Liver (tissue), 9 donors: Measurements from ENCODE around the gene UCP2. TPM values are rescaled to one million over a fixed set of nuclear protein-coding genes. Genes with fewer than 3 reads are reported as not detected.
A peak's percentile ranks its signal among the peaks of the same experiment; 100 is the strongest.

ENCODE experiments used
- DNase-seq: peaks from one replicate; pipeline ENCODE4 v3.0.0-alpha.2; 2017; ENCODE audit warnings: low spot score
- H3K27ac ChIP-seq, 2 donors: one replicate each; pipeline ENCODE4 v1.7.0; 2013; ENCODE audit warnings: inconsistent platforms in 2 of 2, low read length in 2 of 2, control low read depth in 1 of 2, low read depth in 1 of 2, mild to moderate bottlenecking in 1 of 2
- H3K27me3 ChIP-seq, 4 donors: one replicate each; pipeline versions ENCODE4 v1.6.1 to v1.7.0; 2013; ENCODE audit warnings: low read length in 3 of 4, inconsistent platforms in 1 of 4, mild to moderate bottlenecking in 1 of 4, moderate library complexity in 1 of 4; ENCODE audit not compliant: control insufficient read depth in 4 of 4, insufficient read depth in 4 of 4
- H3K36me3 ChIP-seq, 4 donors: one replicate each; pipeline versions ENCODE4 v1.6.1 to v1.7.0; 2013; ENCODE audit warnings: low read length in 3 of 4, mild to moderate bottlenecking in 3 of 4, low read depth in 1 of 4, moderate library complexity in 1 of 4; ENCODE audit not compliant: control insufficient read depth in 4 of 4, insufficient read depth in 3 of 4
- H3K4me1 ChIP-seq, 4 donors: one replicate each; pipeline versions ENCODE4 v1.6.1 to v1.7.0; 2013; ENCODE audit warnings: low read length in 3 of 4, mild to moderate bottlenecking in 3 of 4, moderate library complexity in 1 of 4; ENCODE audit not compliant: control insufficient read depth in 4 of 4, insufficient read depth in 4 of 4
- H3K4me3 ChIP-seq, 3 donors: one replicate each; pipeline versions ENCODE4 v1.6.1 to v1.7.0; 2013; ENCODE audit warnings: low read length in 3 of 3, control low read depth in 1 of 3, low read depth in 1 of 3, mild to moderate bottlenecking in 1 of 3
- H3K9ac ChIP-seq, 2 donors: one replicate each; pipeline ENCODE4 v1.7.0; 2013; ENCODE audit warnings: low read length in 2 of 2, mild to moderate bottlenecking in 2 of 2, moderate library complexity in 2 of 2, control low read depth in 1 of 2, low read depth in 1 of 2
- H3K9me3 ChIP-seq, 4 donors: one replicate each; pipeline versions ENCODE4 v1.6.1 to v1.7.0; 2013; ENCODE audit warnings: low read length in 3 of 4; ENCODE audit not compliant: control insufficient read depth in 4 of 4
- CTCF ChIP-seq: fragments of 150-350 bp; IDR thresholded peaks from 2 replicates; pipeline ENCODE4 v1.5.1; 2017; ENCODE audit warnings: improper control_type of control experiment, low read depth, low read length; ENCODE audit not compliant: missing input control
- HNF4A ChIP-seq, 2 donors: conservative IDR thresholded peaks; 2 replicates each; pipeline ENCODE4 v1.6.1; 2016; ENCODE audit warnings: antibody characterized with exemption in 2 of 2, mild to moderate bottlenecking in 2 of 2
- MAX ChIP-seq: IDR thresholded peaks from 2 replicates; pipeline ENCODE4 v1.6.1; 2016; ENCODE audit warnings: antibody characterized with exemption
- RAD21 ChIP-seq, 2 donors: IDR thresholded peaks; 2 replicates each; pipeline ENCODE4 v1.6.1; 2016; ENCODE audit warnings: antibody characterized with exemption in 2 of 2, mild to moderate bottlenecking in 2 of 2
- REST ChIP-seq: IDR thresholded peaks from 2 replicates; pipeline ENCODE4 v1.6.1; 2016; ENCODE audit warnings: antibody characterized with exemption, mild to moderate bottlenecking
- TAF1 ChIP-seq: conservative IDR thresholded peaks from 2 replicates; pipeline ENCODE4 v1.6.1; 2016; ENCODE audit warnings: antibody characterized with exemption, mild to moderate bottlenecking
- YY1 ChIP-seq: IDR thresholded peaks from 2 replicates; pipeline ENCODE4 v1.6.1; 2016; ENCODE audit warnings: antibody characterized with exemption, mild to moderate bottlenecking
- ZBTB33 ChIP-seq: IDR thresholded peaks from 2 replicates; pipeline ENCODE4 v1.6.1; 2016; ENCODE audit warnings: antibody characterized with exemption
- whole genome bisulfite sequencing: extraction: QIAGEN DNeasy Blood & Tissue Kit; methylation state at CpG from one replicate; pipeline ENCODE4 v1.1.7; 2013; 5-methylcytosine and 5-hydroxymethylcytosine counted together
- polyA plus RNA-seq, 2 donors: library from polyadenylated mRNA; stranded (reverse) in 1 of 2; unstranded in 1 of 2; fragments of 200-250 nt in 1 of 2; fragments of >200 nt in 1 of 2; fragmentation: Nextera tagmentation in 1 of 2; extraction: Ambion mirVana in 1 of 2; gene quantifications; one replicate each; pipeline versions ENCODE4 v1.2.1 to v1.2.3, GENCODE V29; 2013 to 2015
- total RNA-seq, 2 donors: library from RNA; depleted of rRNA; stranded (reverse); fragments of >200 nt; gene quantifications; one replicate each; pipeline ENCODE4 v1.2.3, GENCODE V29; 2014
- donor health status: healthy.
- donor health status: healthy.
- donor health status: healthy.
- donor health status: healthy.
- donor health status: healthy.

UCP2 gene
- total and polyA plus RNA-seq, 4 donors: 10.4 to 137 (median 13.6) TPM

- Histone ChIP-seq H3K36me3 (peaks cover 0 to 4% (median 0%) of the 10 kb centered on the region in 4 donors), H3K9me3 (no peaks in the 10 kb centered on the region), H3K4me1 (peaks cover 3 to 8% (median 5%) of the 10 kb centered on the region in 4 donors), H3K27ac (peak overlapping the region in 1 of 2 donors; percentile 24), H3K27me3 (no peaks in the 10 kb centered on the region), H3K4me3 (peak overlapping the region in 2 of 3 donors; percentile 32 to 35), H3K9ac (peak overlapping the region in 1 of 2 donors; percentile 40)
- 85% methylated on average over 13 of the region's 13 CpGs for WGBS
- no peak for DNase-seq
- no peak for TF ChIP-seq YY1
- TF ChIP-seq ZBTB33: no peak
- TF ChIP-seq REST: no peak
- no peak for TF ChIP-seq RAD21 (IDR thresholded peaks at IDR 0.05)
Measured at GRCh38 chr11:73981051-73981805, 1.4 kb downstream of the UCP2 start.

- H3K27ac ChIP-seq: peak overlapping the region; percentile 22 to 24
- no peaks in the 10 kb centered on the region for H3K9me3 ChIP-seq
- no peak overlapping the region for H3K4me3 ChIP-seq
- peak; percentile 61 for DNase-seq
- peaks cover 0 to 4% (median 0%) of the 10 kb centered on the region in 4 donors for H3K36me3 ChIP-seq
- TF ChIP-seq MAX (no peak), RAD21 (IDR thresholded peaks at IDR 0.05) (no peak), REST (no peak), HNF4A (conservative IDR thresholded peaks at IDR 0.05) (no peak), YY1 (no peak), CTCF (no peak), TAF1 (no peak)
- 70% methylated on average over 6 of the region's 6 CpGs for WGBS
- H3K9ac ChIP-seq: peak overlapping the region in 1 of 2 donors; percentile 49
- H3K27me3 ChIP-seq: no peaks in the 10 kb centered on the region
- H3K4me1 ChIP-seq: peaks cover 3 to 8% (median 5%) of the 10 kb centered on the region in 4 donors
Measured at GRCh38 chr11:73980001-73980961, 2.4 kb downstream of the UCP2 start.
